Measurements from ENCODE around the gene PIPOX. TPM values are rescaled to one million over a fixed set of nuclear protein-coding genes. Genes with fewer than 3 reads are reported as not detected.

Gene PIPOX, protein sequence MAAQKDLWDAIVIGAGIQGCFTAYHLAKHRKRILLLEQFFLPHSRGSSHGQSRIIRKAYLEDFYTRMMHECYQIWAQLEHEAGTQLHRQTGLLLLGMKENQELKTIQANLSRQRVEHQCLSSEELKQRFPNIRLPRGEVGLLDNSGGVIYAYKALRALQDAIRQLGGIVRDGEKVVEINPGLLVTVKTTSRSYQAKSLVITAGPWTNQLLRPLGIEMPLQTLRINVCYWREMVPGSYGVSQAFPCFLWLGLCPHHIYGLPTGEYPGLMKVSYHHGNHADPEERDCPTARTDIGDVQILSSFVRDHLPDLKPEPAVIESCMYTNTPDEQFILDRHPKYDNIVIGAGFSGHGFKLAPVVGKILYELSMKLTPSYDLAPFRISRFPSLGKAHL
- 0.22 and 0.76 TPM in 2 replicates for total RNA-seq (2012; rRNA removed)

DNA sequence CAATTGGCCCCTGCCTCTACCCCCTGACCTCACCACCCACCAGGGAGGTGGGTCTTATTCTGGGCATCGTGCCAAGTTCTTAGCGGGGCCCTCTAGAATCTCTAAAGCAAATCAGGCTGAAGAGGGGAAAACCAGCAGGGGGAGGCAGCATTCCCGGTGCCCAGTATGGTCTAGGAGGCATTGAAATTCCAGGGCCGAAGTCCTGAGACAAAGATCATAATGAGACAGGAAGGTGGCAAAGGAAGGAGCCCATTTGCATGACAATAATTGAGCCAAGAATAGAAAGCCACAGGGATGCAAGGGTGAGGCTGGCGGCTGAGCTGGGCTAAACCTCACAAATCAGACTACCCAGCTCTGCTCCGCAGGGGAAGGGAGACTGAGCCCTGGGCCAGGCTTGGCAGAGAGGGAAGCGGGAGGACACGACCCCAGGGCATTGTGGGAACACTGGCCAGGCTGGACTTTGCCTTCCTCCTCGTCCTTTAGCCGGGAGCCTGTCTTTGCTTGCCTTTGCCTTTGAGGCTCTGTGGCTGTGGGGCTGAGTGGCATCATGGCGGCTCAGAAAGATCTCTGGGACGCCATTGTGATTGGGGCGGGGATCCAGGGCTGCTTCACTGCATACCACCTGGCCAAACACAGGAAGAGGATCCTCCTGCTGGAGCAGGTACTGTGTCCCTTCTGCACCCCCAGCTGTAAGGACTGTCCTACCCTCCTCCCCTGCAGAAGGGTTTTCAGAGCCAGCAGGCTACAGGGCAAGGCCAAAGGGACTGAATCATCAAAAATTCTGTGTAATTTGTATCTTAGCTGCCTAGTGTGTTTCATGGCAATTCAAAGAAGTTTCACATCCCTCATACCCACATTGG is at the start of gene PIPOX:
Gene PIPOX, plus strand, starts transcription at position 463 of the 860 bp plus-strand sequence. Its CDS starts 85 bp downstream, at position 548.
- Histone ChIP-seq H3K36me3 (ENCODE audit: insufficient read depth, low read length) (no peaks in the 10 kb centered on the region), H3K4me3 (ENCODE audit: low read length) (no peak within 1 kb of the TSS), H3K9ac (ENCODE audit: low read depth, low read length) (no peak within 1 kb of the TSS), H3K4me2 (ENCODE audit: low read length) (peak within 1 kb of the TSS; percentile 48), H3K9me3 (replicated peaks; ENCODE audit: low read length) (no peaks in the 10 kb centered on the region), H3K27me3 (ENCODE audit: control insufficient read depth, insufficient read depth, low read length) (peaks cover 22% of the 10 kb centered on the region), H3K4me1 (ENCODE audit: control insufficient read depth, insufficient read depth, low read length) (peaks cover 39% of the 10 kb centered on the region)

DNA sequence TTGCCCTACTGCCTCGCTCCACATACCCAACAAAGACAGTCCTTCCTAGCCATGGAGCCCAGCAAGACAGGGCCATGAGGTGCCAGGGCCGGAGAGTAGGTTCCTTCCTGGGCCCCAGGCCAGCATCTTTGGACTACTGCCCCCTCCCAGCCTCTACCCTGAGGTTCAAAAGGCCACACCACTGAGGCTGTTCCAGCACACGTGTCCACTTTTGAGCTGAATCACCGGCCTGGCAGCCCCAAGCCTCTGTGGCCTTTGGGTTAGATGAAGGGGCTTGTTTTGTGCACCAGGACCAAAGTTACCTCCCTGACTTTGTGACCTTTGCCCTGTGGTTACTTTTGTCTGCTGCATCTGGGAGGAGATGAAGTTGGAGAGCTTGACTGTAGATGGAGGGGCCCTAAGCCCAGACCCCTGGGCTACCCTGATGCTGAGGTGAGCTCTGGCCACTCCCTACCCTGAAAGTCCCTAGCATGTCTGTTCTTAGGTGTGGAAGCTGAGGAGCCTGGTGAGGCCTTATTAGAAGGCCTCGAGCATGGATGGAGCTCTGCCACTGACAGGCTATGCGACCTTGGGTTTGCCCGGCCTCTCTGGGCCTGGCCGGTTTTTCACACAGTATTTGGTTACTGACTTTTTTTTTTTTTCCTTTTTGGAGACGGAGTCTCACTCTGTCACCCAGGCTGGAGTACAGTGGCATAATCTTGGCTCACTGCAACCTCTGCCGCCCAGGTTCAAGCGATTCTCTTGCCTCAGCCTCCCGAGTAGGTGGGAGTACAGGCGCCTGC is 49.1 kb upstream of the PIPOX start:
- Histone ChIP-seq H3K36me3 (ENCODE audit: insufficient read depth, low read length) (no peaks in the 10 kb centered on the region), H3K4me3 (ENCODE audit: low read length) (no peak overlapping the region), H3K9me3 (replicated peaks; ENCODE audit: low read length) (no peaks in the 10 kb centered on the region), H3K9ac (ENCODE audit: low read depth, low read length) (no peak overlapping the region), H3K4me1 (ENCODE audit: control insufficient read depth, insufficient read depth, low read length) (no peaks in the 10 kb centered on the region), H3K4me2 (ENCODE audit: low read length) (no peak overlapping the region), H3K27me3 (ENCODE audit: control insufficient read depth, insufficient read depth, low read length) (peaks cover 37% of the 10 kb centered on the region)

DNA sequence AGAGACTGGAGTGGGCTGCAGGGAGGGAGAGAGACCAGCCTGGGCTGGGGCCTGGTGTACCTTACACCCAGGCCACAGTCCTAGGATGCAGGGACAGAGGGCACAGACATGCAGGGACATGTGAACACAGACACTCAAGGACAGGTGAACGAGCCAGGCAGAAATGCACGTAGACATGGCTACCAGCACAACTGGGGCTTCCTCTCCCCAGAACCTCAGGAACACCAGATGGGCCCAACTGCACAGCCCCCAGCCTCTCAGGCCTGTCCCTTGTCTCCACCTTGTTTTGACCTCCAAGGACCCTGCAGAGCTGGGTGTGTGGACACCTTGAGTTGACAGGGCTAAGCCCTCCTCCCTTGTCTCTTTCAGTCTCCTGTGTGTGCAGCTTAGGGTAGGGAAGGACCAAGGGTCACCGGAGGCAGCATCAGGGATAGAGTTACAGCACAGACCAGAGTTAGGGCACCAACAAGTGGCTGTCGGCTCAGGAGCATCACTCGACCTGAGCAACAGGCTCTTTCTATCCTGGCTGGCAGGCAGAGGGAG is 46.3 kb upstream of the PIPOX start:
- Histone ChIP-seq H3K36me3 (ENCODE audit: insufficient read depth, low read length) (no peaks in the 10 kb centered on the region), H3K9me3 (replicated peaks; ENCODE audit: low read length) (no peaks in the 10 kb centered on the region)

DNA sequence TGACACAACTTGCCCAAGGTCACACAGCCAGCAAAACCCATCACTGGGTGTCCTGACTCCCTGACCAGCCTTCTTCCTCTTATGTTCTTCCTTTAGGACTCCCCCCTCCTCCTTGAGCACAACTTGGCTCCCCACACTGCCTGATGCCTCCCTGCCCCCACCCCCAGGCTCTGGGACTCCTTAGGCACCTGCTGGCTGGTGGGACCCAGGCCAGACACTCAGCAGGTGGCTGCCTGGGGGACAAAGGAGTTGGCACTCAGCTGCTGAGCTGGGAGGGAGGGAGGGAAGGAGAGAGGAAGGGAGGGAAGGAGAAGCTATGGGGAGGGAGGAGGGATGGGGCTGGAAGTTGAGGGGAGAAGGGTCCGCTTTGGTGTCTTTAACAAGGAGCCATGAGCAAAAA is 45.1 kb upstream of the PIPOX start:
- no peaks in the 10 kb centered on the region for H3K4me1 ChIP-seq (ENCODE audit: control insufficient read depth, insufficient read depth, low read length)
- no peak overlapping the region for H3K4me2 ChIP-seq (ENCODE audit: low read length)
- no peak overlapping the region for H3K9ac ChIP-seq (ENCODE audit: low read depth, low read length)
- no peak overlapping the region for H3K4me3 ChIP-seq (ENCODE audit: low read length)
- H3K27me3 ChIP-seq (ENCODE audit: control insufficient read depth, insufficient read depth, low read length): peaks cover 66% of the 10 kb centered on the region
- H3K36me3 ChIP-seq (ENCODE audit: insufficient read depth, low read length): no peaks in the 10 kb centered on the region
- H3K9me3 ChIP-seq (replicated peaks; ENCODE audit: low read length): no peaks in the 10 kb centered on the region

More for the DNA sequence above, 46.3 kb upstream of the PIPOX start:
- Histone ChIP-seq H3K4me3 (ENCODE audit: low read length) (no peak overlapping the region), H3K9ac (ENCODE audit: low read depth, low read length) (no peak overlapping the region), H3K4me1 (ENCODE audit: control insufficient read depth, insufficient read depth, low read length) (no peaks in the 10 kb centered on the region), H3K4me2 (ENCODE audit: low read length) (no peak overlapping the region), H3K27me3 (ENCODE audit: control insufficient read depth, insufficient read depth, low read length) (peaks cover 57% of the 10 kb centered on the region)

DNA sequence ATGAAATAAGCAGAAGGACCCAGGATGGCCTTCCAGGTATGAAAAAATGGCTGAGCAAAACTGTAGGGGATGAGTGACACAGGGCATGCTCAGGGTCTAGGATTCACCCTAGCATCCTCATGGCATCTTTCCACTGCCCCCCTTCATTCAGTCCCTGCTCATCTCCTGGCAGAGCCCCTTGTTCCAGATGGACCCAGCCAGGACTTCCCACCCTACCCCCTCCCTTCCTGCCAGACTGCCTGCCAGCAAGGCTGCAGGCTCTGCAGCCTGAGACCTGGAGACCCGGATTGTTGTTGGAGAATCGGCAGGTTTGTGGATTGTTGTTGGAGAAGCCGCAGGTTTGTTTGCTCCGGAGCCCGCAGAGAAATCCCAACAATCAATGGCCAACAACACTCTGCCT is 43.7 kb upstream of the PIPOX start:
- Histone ChIP-seq H3K9me3 (replicated peaks; ENCODE audit: low read length) (no peaks in the 10 kb centered on the region), H3K4me2 (ENCODE audit: low read length) (no peak overlapping the region), H3K4me3 (ENCODE audit: low read length) (no peak overlapping the region), H3K36me3 (ENCODE audit: insufficient read depth, low read length) (no peaks in the 10 kb centered on the region), H3K27me3 (ENCODE audit: control insufficient read depth, insufficient read depth, low read length) (peaks cover 77% of the 10 kb centered on the region), H3K4me1 (ENCODE audit: control insufficient read depth, insufficient read depth, low read length) (no peaks in the 10 kb centered on the region), H3K9ac (ENCODE audit: low read depth, low read length) (no peak overlapping the region)

DNA sequence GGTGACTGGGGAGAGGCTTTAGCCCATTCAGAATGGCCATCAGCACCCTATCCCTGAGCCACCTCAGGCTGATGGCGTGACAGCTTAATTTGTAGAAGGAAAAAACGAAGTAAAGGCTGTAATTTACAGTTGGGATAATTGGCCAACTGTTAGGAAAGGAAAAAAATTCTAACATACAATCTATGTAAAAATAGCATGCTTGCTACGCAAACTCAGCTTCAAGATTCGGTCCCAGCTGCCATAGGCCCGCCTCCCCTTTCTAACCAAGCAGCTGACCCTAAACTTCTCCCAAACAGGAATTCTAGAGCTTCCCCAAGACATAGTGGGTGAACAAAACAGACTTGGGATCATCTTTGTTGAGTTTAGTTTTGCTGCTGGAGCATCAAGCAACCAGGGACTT is 42.0 kb upstream of the PIPOX start:
- Histone ChIP-seq H3K4me2 (ENCODE audit: low read length) (no peak overlapping the region), H3K27me3 (ENCODE audit: control insufficient read depth, insufficient read depth, low read length) (peaks cover 85% of the 10 kb centered on the region), H3K36me3 (ENCODE audit: insufficient read depth, low read length) (no peaks in the 10 kb centered on the region), H3K9me3 (replicated peaks; ENCODE audit: low read length) (no peaks in the 10 kb centered on the region), H3K9ac (ENCODE audit: low read depth, low read length) (no peak overlapping the region), H3K4me3 (ENCODE audit: low read length) (no peak overlapping the region), H3K4me1 (ENCODE audit: control insufficient read depth, insufficient read depth, low read length) (no peaks in the 10 kb centered on the region)

DNA sequence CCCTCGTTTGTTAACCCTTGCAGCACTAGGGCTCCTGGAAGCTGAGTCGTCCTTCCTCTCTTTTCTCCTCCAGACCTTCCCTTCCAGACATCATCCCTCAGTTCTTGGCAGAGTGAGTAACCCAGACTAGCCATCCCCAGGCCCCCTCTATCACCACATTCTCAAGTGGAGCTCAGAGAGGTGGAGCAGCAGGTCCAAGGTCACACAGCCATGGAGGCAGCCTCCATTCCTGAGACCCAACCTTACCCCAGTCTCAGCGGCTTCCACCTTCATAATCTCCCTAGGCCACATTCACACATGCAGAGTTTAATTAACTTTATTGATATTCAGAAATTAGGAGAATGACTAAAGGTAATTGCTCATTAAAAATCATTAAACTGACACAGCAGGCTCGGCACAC is 40.1 kb upstream of the PIPOX start:
- Histone ChIP-seq H3K9me3 (replicated peaks; ENCODE audit: low read length) (no peaks in the 10 kb centered on the region), H3K4me3 (ENCODE audit: low read length) (no peak overlapping the region), H3K4me2 (ENCODE audit: low read length) (no peak overlapping the region), H3K9ac (ENCODE audit: low read depth, low read length) (no peak overlapping the region), H3K4me1 (ENCODE audit: control insufficient read depth, insufficient read depth, low read length) (peaks cover 9% of the 10 kb centered on the region), H3K36me3 (ENCODE audit: insufficient read depth, low read length) (no peaks in the 10 kb centered on the region), H3K27me3 (ENCODE audit: control insufficient read depth, insufficient read depth, low read length) (peaks cover 71% of the 10 kb centered on the region)

DNA sequence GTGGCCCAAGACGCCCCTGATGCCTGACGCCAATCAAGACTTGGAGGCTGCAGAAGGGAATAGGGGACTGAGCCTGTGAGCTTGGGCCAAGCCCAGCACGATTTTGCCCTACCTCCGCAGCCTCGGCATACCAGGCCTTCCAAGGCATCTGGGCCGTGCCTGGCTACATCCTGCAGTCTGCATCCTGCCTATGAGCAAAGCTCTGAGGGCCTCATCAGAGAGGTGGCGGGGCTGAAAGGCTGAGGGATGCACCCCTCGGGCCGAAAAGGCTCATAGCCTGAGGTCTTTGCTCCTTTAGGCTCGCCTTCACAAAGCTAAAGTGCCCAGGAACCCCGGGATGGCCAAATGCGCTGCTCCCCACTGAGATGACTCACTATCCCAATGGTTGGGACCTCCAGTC is 39.7 kb upstream of the PIPOX start:
- no peak overlapping the region for H3K9ac ChIP-seq (ENCODE audit: low read depth, low read length)
- no peak overlapping the region for H3K4me2 ChIP-seq (ENCODE audit: low read length)
- no peaks in the 10 kb centered on the region for H3K36me3 ChIP-seq (ENCODE audit: insufficient read depth, low read length)
- no peak overlapping the region for H3K4me3 ChIP-seq (ENCODE audit: low read length)
- H3K27me3 ChIP-seq (ENCODE audit: control insufficient read depth, insufficient read depth, low read length): peaks cover 67% of the 10 kb centered on the region
- peaks cover 13% of the 10 kb centered on the region for H3K4me1 ChIP-seq (ENCODE audit: control insufficient read depth, insufficient read depth, low read length)
- H3K9me3 ChIP-seq (replicated peaks; ENCODE audit: low read length): no peaks in the 10 kb centered on the region

DNA sequence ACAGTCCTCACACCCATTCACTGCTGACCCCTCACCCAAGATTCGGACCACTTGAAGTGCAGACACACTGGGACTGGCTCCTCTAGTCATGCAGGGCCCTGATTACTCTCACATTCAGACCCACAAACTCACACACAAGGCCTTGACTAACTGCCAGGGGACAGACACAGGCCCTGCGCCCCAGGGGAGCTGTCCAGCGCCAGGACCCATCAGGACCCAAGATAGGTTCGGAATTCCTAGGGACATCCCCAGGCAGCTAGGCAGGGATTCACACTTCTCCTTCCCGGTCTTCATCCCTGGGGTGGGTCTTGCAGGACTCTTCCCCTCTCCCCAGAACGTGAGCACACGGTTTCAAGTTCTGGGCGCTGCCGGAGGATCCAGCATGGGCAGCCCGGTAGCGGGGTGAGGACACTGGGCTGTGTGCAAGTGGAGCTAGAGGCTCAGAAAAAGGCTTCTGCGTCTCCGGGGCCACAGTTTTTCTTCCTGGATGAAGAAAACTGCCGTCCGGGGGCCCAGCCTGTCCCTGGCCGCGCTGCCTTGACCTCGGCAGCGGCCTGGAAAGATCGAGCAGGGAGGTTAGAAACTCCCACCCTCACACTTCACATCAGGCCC is 38.8 kb upstream of the PIPOX start:
- Histone ChIP-seq H3K4me2 (ENCODE audit: low read length) (no peak overlapping the region), H3K9me3 (replicated peaks; ENCODE audit: low read length) (no peaks in the 10 kb centered on the region), H3K4me1 (ENCODE audit: control insufficient read depth, insufficient read depth, low read length) (peaks cover 13% of the 10 kb centered on the region), H3K4me3 (ENCODE audit: low read length) (no peak overlapping the region), H3K9ac (ENCODE audit: low read depth, low read length) (no peak overlapping the region), H3K27me3 (ENCODE audit: control insufficient read depth, insufficient read depth, low read length) (peaks cover 61% of the 10 kb centered on the region), H3K36me3 (ENCODE audit: insufficient read depth, low read length) (no peaks in the 10 kb centered on the region)

DNA sequence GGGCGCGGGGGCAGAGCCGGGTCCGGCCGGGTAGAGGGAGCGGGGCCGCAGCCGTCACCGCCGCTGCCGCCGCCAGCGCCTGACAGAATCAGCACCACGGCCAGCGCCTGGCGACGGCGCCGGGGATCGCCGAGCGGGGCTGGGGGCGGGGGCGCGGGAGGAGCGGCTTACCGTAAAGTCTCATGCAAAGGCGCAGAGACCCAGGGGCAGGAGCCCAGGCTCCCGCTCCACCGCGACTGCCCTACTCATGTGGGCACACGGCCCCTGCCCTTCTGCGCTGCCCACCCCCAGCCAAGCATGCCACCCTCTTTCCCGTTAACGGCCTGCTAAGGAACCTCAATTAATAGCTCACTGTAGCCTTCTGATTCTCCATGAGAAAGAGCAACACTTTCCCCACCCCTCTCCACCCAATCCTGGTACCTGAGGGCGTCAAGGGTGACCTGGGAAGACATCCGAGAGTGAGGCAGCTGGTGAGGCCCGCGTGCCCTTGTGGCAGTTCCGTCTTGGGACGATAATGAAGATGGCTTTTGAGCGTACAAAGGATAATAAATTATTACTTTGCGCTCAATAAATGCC is 36.9 kb upstream of the PIPOX start, which contains the start of gene SEZ6:
Gene SEZ6, minus strand, starts transcription at position 98 of the 576 bp plus-strand sequence. CDS start 164 bp downstream, outside the sequence.
- Histone ChIP-seq H3K9me3 (replicated peaks; ENCODE audit: low read length) (no peaks in the 10 kb centered on the region), H3K27me3 (ENCODE audit: control insufficient read depth, insufficient read depth, low read length) (peaks cover 58% of the 10 kb centered on the region), H3K4me3 (ENCODE audit: low read length) (no peak within 1 kb of the TSS), H3K9ac (ENCODE audit: low read depth, low read length) (no peak within 1 kb of the TSS), H3K36me3 (ENCODE audit: insufficient read depth, low read length) (no peaks in the 10 kb centered on the region), H3K4me1 (ENCODE audit: control insufficient read depth, insufficient read depth, low read length) (peaks cover 13% of the 10 kb centered on the region), H3K4me2 (ENCODE audit: low read length) (peak within 1 kb of the TSS; percentile 7)

Measured in skeletal muscle satellite cell (primary cell).